Measurements from ENCODE around the gene ZBTB14.

DNA sequence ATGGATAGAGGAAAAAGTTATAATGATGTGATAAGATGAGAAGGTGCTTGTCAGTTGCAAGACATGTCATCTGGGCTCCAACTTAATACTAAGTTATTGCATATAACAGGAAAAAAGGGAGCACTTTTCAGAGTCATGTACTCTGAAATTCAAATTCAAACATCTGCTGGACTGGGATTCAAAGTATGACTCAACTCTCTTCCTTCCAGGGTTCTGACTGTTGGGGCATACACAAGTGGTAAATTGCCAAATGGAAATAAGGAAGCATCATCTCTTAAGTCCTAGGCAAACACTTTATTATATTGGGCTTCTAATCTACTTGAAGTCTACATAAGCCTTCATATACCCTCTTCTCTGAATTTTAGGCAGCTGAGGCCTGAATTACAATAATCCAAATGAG, 44.9 kb downstream of the ZBTB14 start:
- TF ChIP-seq EZH2phosphoT487 (IDR thresholded peaks at IDR 0.05; ENCODE audit: borderline replicate concordance, low read depth, low read length), result no peak
- TF ChIP-seq, protein P1, sequence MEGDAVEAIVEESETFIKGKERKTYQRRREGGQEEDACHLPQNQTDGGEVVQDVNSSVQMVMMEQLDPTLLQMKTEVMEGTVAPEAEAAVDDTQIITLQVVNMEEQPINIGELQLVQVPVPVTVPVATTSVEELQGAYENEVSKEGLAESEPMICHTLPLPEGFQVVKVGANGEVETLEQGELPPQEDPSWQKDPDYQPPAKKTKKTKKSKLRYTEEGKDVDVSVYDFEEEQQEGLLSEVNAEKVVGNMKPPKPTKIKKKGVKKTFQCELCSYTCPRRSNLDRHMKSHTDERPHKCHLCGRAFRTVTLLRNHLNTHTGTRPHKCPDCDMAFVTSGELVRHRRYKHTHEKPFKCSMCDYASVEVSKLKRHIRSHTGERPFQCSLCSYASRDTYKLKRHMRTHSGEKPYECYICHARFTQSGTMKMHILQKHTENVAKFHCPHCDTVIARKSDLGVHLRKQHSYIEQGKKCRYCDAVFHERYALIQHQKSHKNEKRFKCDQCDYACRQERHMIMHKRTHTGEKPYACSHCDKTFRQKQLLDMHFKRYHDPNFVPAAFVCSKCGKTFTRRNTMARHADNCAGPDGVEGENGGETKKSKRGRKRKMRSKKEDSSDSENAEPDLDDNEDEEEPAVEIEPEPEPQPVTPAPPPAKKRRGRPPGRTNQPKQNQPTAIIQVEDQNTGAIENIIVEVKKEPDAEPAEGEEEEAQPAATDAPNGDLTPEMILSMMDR (conservative IDR thresholded peaks at IDR 0.05; ENCODE audit: low read length), result no peak
